Ovary (tissue), 9 donors: ENCODE data around the gene CDC16. TPM values are rescaled to one million over a fixed set of nuclear protein-coding genes. Genes with fewer than 3 reads are reported as not detected.
"Not testable (repeated sequence)": the region's sequence is repeated elsewhere in the genome, so short reads cannot be mapped to it uniquely, and the experiment has no call there.

Source experiments
- DNase-seq, 5 donors: peaks; one replicate each; pipeline ENCODE4 v3.0.0-alpha.2; 2019 to 2020
- H3K27ac ChIP-seq, 2 donors: fragments of 200-600 bp; one replicate each; pipeline versions ENCODE4 v1.5.1 to v1.8.0; 2019 to 2022
- H3K27me3 ChIP-seq: fragments of 200-600 bp; one replicate; pipeline ENCODE4 v1.8.0; 2022
- H3K36me3 ChIP-seq: fragments of 200-600 bp; sonication (generic); one replicate; pipeline ENCODE4 v1.5.1; 2019
- H3K4me1 ChIP-seq: one replicate; pipeline ENCODE4 v1.8.1; 2013; ENCODE audit warnings: mild to moderate bottlenecking, moderate library complexity; ENCODE audit not compliant: insufficient read depth
- H3K4me3 ChIP-seq: fragments of 200-600 bp; sonication (generic); one replicate; pipeline ENCODE4 v1.5.1; 2017
- H3K9me3 ChIP-seq, 2 donors: fragments of 200-600 bp in 1 of 2; sonication (generic) in 1 of 2; one replicate each; pipeline versions ENCODE4 v1.5.1 to v1.8.1; 2013 to 2019; ENCODE audit warnings: mild to moderate bottlenecking in 1 of 2, moderate library complexity in 1 of 2
- CTCF ChIP-seq, 3 donors: fragments of 450-650 bp in 2 of 3; fragments of 200-600 bp in 1 of 3; IDR thresholded peaks; one replicate each; pipeline versions ENCODE4 v1.5.1 to v1.8.0; 2016 to 2022; ENCODE audit warnings: antibody characterized with exemption in 3 of 3, mild to moderate bottlenecking in 1 of 3
- EP300 ChIP-seq: sonication (generic); formaldehyde crosslinking; IDR thresholded peaks from one replicate; pipeline ENCODE4 v1.6.1; 2017; ENCODE audit warnings: antibody characterized with exemption
- POLR2A ChIP-seq: fragments of 450-650 bp; IDR thresholded peaks from one replicate; pipeline ENCODE4 v1.6.1; 2017; ENCODE audit warnings: antibody characterized with exemption, mild to moderate bottlenecking, moderate library complexity
- WGBS, 3 donors: extraction: QIAGEN DNeasy Blood & Tissue Kit in 1 of 3; methylation state at CpG; one replicate each; pipeline versions ENCODE4 v1.1.5 to v1.1.7; 2013 to 2017; 5-methylcytosine and 5-hydroxymethylcytosine counted together
- intact Hi-C, 4 donors: fragments of 100-400 bp; cut with DNase I; formaldehyde crosslinking; loops; one replicate each; pipeline versions ENCODE4 v1.11.0 to v1.15.1; 2022 to 2023
- polyA plus RNA-seq, 2 donors: library from polyadenylated mRNA; stranded (reverse); fragments of 200-250 nt in 1 of 2; fragments of 350-450 nt in 1 of 2; fragmentation: Illumina TruSeq in 1 of 2; extraction: RNeasy Lipid Tissue Mini Kit (QIAGEN cat#74804) in 1 of 2; gene quantifications; one replicate each; pipeline ENCODE4 v1.2.3, GENCODE V29; 2013 to 2014
- total RNA-seq, 7 donors: library from RNA; depleted of rRNA in 2 of 7; stranded (reverse); fragments of >200 nt in 2 of 7; fragmentation: NEBNext Ultra II Directional in 3 of 7; extraction: Animal tissue kit (Norgen Biotek cat#: 25700) in 3 of 7; gene quantifications; one replicate each; pipeline versions ENCODE4 v1.1.0 to v1.2.4, GENCODE V29; 2016 to 2023
- donor health status: DM: no; HTN: no; CAD: no; lungs with moderate emphysema.
- donor health status: DM: no; HTN: no; CAD: no.
- donor health status: Bipolar disorder and iron deficiency.
- donor health status: DM: yes; HTN: yes; CAD: no.
- donor health status: DM: no; HTN: no; CAD: no.
- donor health status: DM: yes; HTN: yes; CAD: no.

The CDC16 gene
- total and polyA plus RNA-seq, 9 donors = 42.0 to 88.8 (median 55.2) TPM

GRCh38 chr13:114244637-114245036 lies 9.9 kb downstream of the CDC16 start:
- intact Hi-C loops = no loop called here
- Histone ChIP-seq H3K9me3 (no peaks in the 10 kb centered on the region), H3K27ac (no peak overlapping the region), H3K4me3 (no peak overlapping the region), H3K36me3 (no peaks in the 10 kb centered on the region), H3K4me1 (no peaks in the 10 kb centered on the region), H3K27me3 (no peaks in the 10 kb centered on the region)
- DNase-seq = no peak
- no peak for TF ChIP-seq POLR2A
- TF ChIP-seq CTCF (IDR thresholded peaks at IDR 0.05) = no peak
- TF ChIP-seq EP300 = no peak
- WGBS, 3 donors = 75 to 87% (median 82%) methylated on average over 5 of the region's 5 CpGs

GRCh38 chr13:114248011-114248410 lies 13.3 kb downstream of the CDC16 start:
- H3K4me3 ChIP-seq = no peak overlapping the region
- 56 to 63% (median 61%) methylated on average over 3 of the region's 3 CpGs for WGBS, 3 donors
- no peaks in the 10 kb centered on the region for H3K4me1 ChIP-seq
- H3K9me3 ChIP-seq = no peaks in the 10 kb centered on the region
- H3K27ac ChIP-seq = no peak overlapping the region
- TF ChIP-seq POLR2A (no peak), CTCF (IDR thresholded peaks at IDR 0.05) (no peak), EP300 (no peak)
- intact Hi-C loops = no loop called here
- DNase-seq = no peak
- no peaks in the 10 kb centered on the region for H3K27me3 ChIP-seq
- H3K36me3 ChIP-seq = no peaks in the 10 kb centered on the region

GRCh38 chr13:114249077-114249476 lies 14.4 kb downstream of the CDC16 start:
- no peaks in the 10 kb centered on the region for H3K9me3 ChIP-seq
- WGBS, 3 donors = 95% methylated on average over 7 of the region's 7 CpGs
- no peak overlapping the region for H3K4me3 ChIP-seq
- DNase-seq = no peak
- H3K4me1 ChIP-seq = no peaks in the 10 kb centered on the region
- intact Hi-C loops = no loop called here
- H3K27ac ChIP-seq = no peak overlapping the region
- no peaks in the 10 kb centered on the region for H3K27me3 ChIP-seq
- no peak for TF ChIP-seq CTCF (IDR thresholded peaks at IDR 0.05)
- no peak for TF ChIP-seq EP300
- no peaks in the 10 kb centered on the region for H3K36me3 ChIP-seq

GRCh38 chr13:114251639-114252440 lies 17.1 kb downstream of the CDC16 start:
- H3K9me3 ChIP-seq, DNase-seq, H3K27me3 ChIP-seq, H3K27ac ChIP-seq, H3K4me3 ChIP-seq, H3K4me1 ChIP-seq, H3K36me3 ChIP-seq, intact Hi-C loops: not testable (repeated sequence)
- 84 to 96% (median 92%) methylated on average over 1 of the region's 1 CpG for WGBS, 3 donors

- no peak overlapping the region for H3K4me3 ChIP-seq
- no peak overlapping the region for H3K27ac ChIP-seq
- no peaks in the 10 kb centered on the region for H3K4me1 ChIP-seq
- H3K9me3 ChIP-seq = no peaks in the 10 kb centered on the region
- TF ChIP-seq EP300 = no peak
- no peak for TF ChIP-seq POLR2A
- TF ChIP-seq CTCF (IDR thresholded peaks at IDR 0.05) = no peak
- intact Hi-C loops = no loop called here
- DNase-seq = no peak
- 90 to 93% (median 91%) methylated on average over 1 of the region's 1 CpG for WGBS, 3 donors
- no peaks in the 10 kb centered on the region for H3K36me3 ChIP-seq
- no peaks in the 10 kb centered on the region for H3K27me3 ChIP-seq
Measured at GRCh38 chr13:114256547-114256946, 21.9 kb downstream of the CDC16 start.
